Measurements from ENCODE around the gene RAMAC. TPM values are rescaled to one million over a fixed set of nuclear protein-coding genes. Genes with fewer than 3 reads are reported as not detected.

The RAMAC gene
- total RNA-seq, 1 donor from 2014 or later, result 23.4 TPM

DNA sequence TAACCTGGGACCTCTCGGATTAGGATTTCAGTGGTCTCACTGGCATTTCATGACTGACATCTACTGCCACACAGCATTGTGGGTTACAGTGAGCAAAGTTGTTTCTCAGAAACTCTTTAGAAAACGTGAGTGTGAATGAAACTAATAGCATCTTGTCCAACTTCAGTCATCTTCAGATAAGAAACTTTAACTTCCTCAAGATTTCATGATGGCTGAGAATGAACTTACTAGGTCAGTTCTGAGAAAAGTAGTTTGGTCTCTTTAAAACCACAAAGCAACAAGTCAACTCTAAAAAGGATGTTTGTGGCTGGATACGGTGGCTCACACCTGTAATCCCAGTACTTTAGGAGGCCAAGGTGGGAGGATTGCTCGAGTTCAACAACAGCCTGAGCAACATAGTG is 19.3 kb upstream of the RAMAC start:
- no peak overlapping the region for H3K4me3 Mint-ChIP-seq
- no peaks in the 10 kb centered on the region for H3K9me3 Mint-ChIP-seq
- CTCF ChIA-PET, result no interaction called here
- intact Hi-C loops (cut with micrococcal nuclease), result no loop called here
- no peaks in the 10 kb centered on the region for H3K27me3 Mint-ChIP-seq
- ATAC-seq (ENCODE audit: low read depth), result no peak
- H3K4me1 Mint-ChIP-seq, result no peaks in the 10 kb centered on the region
- H3K27ac Mint-ChIP-seq, result no peak overlapping the region
- no peaks in the 10 kb centered on the region for H3K36me3 Mint-ChIP-seq (ENCODE audit: low read depth)
- POLR2A ChIA-PET, result no interaction called here
- TF ChIP-seq, protein P1, sequence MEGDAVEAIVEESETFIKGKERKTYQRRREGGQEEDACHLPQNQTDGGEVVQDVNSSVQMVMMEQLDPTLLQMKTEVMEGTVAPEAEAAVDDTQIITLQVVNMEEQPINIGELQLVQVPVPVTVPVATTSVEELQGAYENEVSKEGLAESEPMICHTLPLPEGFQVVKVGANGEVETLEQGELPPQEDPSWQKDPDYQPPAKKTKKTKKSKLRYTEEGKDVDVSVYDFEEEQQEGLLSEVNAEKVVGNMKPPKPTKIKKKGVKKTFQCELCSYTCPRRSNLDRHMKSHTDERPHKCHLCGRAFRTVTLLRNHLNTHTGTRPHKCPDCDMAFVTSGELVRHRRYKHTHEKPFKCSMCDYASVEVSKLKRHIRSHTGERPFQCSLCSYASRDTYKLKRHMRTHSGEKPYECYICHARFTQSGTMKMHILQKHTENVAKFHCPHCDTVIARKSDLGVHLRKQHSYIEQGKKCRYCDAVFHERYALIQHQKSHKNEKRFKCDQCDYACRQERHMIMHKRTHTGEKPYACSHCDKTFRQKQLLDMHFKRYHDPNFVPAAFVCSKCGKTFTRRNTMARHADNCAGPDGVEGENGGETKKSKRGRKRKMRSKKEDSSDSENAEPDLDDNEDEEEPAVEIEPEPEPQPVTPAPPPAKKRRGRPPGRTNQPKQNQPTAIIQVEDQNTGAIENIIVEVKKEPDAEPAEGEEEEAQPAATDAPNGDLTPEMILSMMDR (IDR thresholded peaks at IDR 0.05), result no peak
- DNase-seq, result no peak

DNA sequence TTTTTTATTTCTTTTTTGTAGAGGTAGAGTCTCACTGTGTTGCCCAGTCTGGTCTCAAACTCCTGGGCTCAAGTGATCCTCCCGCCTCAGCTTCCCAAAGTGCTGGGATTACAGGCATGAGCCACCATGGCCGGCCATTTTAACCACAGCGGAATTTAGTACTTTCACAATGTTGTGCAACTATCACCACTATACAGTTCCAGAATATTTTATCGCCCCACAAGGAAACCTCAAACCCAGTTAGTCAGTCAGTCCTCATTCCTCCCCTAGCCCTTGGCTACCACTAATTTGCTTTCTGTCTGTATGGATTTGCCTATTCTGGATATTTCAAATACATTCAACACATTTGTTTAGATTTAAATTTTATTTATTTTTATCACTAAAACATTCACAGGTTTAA is 17.9 kb upstream of the RAMAC start:
- Mint-ChIP-seq H3K36me3 (ENCODE audit: low read depth) (no peaks in the 10 kb centered on the region), H3K9me3 (no peaks in the 10 kb centered on the region), H3K4me3 (no peak overlapping the region), H3K4me1 (no peaks in the 10 kb centered on the region), H3K27ac (no peak overlapping the region), H3K27me3 (no peaks in the 10 kb centered on the region)
- intact Hi-C loops (cut with micrococcal nuclease), result no loop called here
- ATAC-seq (ENCODE audit: low read depth) (no peak), DNase-seq (no peak)
- CTCF ChIA-PET, result no interaction called here
- TF ChIP-seq, protein P1 (IDR thresholded peaks at IDR 0.05), result no peak
- POLR2A ChIA-PET, result no interaction called here

DNA sequence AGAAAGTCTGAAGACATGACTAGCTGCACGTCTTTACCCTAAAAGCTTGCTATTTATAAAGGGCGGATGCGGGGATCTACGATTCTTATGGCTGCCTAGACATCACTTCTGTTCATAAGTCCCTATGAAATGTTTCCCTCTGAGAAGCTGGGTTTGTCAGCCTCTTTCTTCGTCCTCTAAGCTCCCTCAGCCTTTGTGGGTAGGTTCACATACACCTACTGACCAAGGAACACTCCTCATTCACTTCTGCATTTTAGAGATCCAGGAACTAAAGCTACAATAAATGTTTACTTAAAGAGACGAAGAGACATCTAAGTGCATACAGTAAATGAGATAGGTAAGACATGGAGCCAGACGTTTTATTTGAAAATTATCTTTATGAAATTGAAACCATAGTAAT is 16.7 kb upstream of the RAMAC start:
- Mint-ChIP-seq H3K4me3 (no peak overlapping the region), H3K27ac (no peak overlapping the region), H3K9me3 (no peaks in the 10 kb centered on the region), H3K4me1 (no peaks in the 10 kb centered on the region), H3K36me3 (ENCODE audit: low read depth) (no peaks in the 10 kb centered on the region), H3K27me3 (no peaks in the 10 kb centered on the region)
- DNase-seq (no peak), ATAC-seq (ENCODE audit: low read depth) (no peak)
- CTCF ChIA-PET, result no interaction called here
- TF ChIP-seq, protein P1 (IDR thresholded peaks at IDR 0.05), result no peak
- intact Hi-C loops (cut with micrococcal nuclease), result no loop called here
- POLR2A ChIA-PET, result no interaction called here

DNA sequence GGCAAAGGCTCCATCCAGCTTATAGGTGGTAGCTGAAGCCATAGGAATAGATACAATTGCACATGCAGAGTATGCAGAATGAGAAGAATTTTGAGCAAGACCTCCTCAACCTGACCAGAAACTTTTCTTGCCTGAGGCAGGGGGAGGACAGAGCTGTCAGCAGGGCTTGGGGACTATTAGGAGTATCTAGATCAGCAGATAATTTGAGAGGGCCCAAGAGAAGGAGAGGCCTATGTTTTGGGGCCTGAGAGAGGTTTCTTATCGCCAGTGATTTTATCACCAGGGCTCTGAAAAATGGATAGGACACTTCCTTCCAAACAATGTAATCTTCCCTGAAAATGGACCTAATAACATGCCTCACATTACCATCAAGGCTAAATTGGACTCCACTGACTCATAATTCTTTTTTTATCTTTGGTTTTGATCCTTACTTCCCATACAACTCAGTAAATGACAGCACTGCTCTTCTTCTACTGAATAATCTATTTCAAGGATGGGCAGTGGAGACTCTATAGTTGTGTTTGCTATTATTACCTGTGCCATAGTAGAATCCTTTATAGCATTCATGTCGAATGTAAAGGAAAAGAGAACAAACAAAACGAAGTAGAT is 15.8 kb upstream of the RAMAC start:
- ATAC-seq (ENCODE audit: low read depth) (no peak), DNase-seq (no peak)
- POLR2A ChIA-PET, result no interaction called here
- intact Hi-C loops (cut with micrococcal nuclease), result no loop called here
- CTCF ChIA-PET, result no interaction called here
- Mint-ChIP-seq H3K4me1 (no peaks in the 10 kb centered on the region), H3K4me3 (no peak overlapping the region), H3K36me3 (ENCODE audit: low read depth) (no peaks in the 10 kb centered on the region), H3K9me3 (no peaks in the 10 kb centered on the region), H3K27me3 (no peaks in the 10 kb centered on the region), H3K27ac (no peak overlapping the region)
- TF ChIP-seq, protein P1 (IDR thresholded peaks at IDR 0.05), result no peak

DNA sequence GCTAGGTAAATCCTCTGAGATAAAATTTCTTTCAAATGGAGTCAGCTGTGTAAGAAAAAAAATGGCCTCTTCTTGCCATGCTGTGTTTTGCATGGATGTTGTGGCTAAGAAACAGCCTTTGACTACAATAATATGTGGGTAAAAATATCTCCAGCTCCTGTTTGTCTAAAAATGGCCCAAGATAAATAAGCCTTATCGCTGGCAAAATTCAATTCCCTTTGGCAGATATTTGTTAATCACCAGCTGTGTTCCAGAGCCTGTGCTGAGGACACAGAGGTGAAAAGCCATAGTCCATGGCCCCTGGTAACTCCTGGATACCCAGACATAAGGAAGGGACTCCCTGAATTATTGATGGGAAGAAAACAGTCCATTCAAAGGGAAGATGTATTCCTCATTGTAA is 15.3 kb upstream of the RAMAC start:
- intact Hi-C loops (cut with micrococcal nuclease), result no loop called here
- ChIA-PET CTCF (interaction anchor here (0.7 kb wide), 1 partner anchor 41 kb away, joined by 3 read pairs; no protein-coding TSS in a partner anchor), POLR2A (no interaction called here)
- no peaks in the 10 kb centered on the region for H3K36me3 Mint-ChIP-seq (ENCODE audit: low read depth)
- DNase-seq (no peak), ATAC-seq (ENCODE audit: low read depth) (no peak)
- H3K27ac Mint-ChIP-seq, result no peak overlapping the region
- H3K4me1 Mint-ChIP-seq, result no peaks in the 10 kb centered on the region
- TF ChIP-seq, protein P1 (IDR thresholded peaks at IDR 0.05), result no peak
- H3K9me3 Mint-ChIP-seq, result no peaks in the 10 kb centered on the region
- no peak overlapping the region for H3K4me3 Mint-ChIP-seq
- no peaks in the 10 kb centered on the region for H3K27me3 Mint-ChIP-seq

All from activated B cell treated with CpG ODN at 0.5 μM for 24 hours (primary cell).